Peyer's patch (tissue), 4 donors: ENCODE measurements around the gene FNDC1.

ENCODE experiments used
- POLR2A ChIP-seq, 2 donors: fragments of 450-650 bp; IDR thresholded peaks; one replicate each; pipeline ENCODE4 v1.5.1; 2017; ENCODE audit warnings: antibody characterized with exemption in 2 of 2, mild to moderate bottlenecking in 2 of 2, moderate library complexity in 2 of 2
- TF ChIP-seq, protein P1 (sequence below), 6 experiments: fragments of 450-650 bp in 4 of 6; fragments of 200-600 bp in 2 of 6; sonication (generic) in 1 of 6; IDR thresholded peaks; one replicate each; pipeline ENCODE4 v1.5.1; 2017 to 2019; ENCODE audit warnings: antibody characterized with exemption in 6 of 6, mild to moderate bottlenecking in 3 of 6, moderate library complexity in 1 of 6

DNA sequence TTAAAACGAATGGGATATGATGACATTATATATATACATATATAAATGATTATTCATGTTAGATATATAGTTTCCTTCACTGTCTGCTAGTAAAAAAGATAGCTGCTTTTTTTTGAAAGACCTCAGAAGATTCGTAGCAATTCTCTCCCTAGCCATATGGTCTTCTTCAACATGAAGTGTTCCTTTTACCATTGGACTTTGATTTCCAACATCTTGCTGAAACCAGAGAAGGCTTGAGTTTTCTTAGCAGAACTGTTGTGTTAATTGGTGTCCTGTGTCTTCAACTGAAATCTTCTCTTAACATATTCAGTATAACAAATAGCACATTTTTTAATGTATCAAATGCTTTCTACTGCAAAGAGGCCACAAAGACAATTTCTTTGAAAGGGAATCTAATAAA is 55.3 kb downstream of the FNDC1 start:
- TF ChIP-seq, protein P1, sequence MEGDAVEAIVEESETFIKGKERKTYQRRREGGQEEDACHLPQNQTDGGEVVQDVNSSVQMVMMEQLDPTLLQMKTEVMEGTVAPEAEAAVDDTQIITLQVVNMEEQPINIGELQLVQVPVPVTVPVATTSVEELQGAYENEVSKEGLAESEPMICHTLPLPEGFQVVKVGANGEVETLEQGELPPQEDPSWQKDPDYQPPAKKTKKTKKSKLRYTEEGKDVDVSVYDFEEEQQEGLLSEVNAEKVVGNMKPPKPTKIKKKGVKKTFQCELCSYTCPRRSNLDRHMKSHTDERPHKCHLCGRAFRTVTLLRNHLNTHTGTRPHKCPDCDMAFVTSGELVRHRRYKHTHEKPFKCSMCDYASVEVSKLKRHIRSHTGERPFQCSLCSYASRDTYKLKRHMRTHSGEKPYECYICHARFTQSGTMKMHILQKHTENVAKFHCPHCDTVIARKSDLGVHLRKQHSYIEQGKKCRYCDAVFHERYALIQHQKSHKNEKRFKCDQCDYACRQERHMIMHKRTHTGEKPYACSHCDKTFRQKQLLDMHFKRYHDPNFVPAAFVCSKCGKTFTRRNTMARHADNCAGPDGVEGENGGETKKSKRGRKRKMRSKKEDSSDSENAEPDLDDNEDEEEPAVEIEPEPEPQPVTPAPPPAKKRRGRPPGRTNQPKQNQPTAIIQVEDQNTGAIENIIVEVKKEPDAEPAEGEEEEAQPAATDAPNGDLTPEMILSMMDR (IDR thresholded peaks at IDR 0.05) = no peak
- TF ChIP-seq POLR2A (IDR thresholded peaks at IDR 0.05) = no peak
